NCI-H2196 treated with DMSO at 0.1 percent for 48 hours (cell line): ENCODE measurements around the gene MFAP1.
"Not testable (repeated sequence)": the region's sequence is repeated elsewhere in the genome, so short reads cannot be mapped to it uniquely, and the experiment has no call there.

ENCODE experiments used
- DNase-seq: peaks from one replicate; lab custom pipeline; 2025; ENCODE audit not compliant: unreplicated experiment; lab: John Stamatoyannopoulos, UW

The MFAP1 gene

DNA sequence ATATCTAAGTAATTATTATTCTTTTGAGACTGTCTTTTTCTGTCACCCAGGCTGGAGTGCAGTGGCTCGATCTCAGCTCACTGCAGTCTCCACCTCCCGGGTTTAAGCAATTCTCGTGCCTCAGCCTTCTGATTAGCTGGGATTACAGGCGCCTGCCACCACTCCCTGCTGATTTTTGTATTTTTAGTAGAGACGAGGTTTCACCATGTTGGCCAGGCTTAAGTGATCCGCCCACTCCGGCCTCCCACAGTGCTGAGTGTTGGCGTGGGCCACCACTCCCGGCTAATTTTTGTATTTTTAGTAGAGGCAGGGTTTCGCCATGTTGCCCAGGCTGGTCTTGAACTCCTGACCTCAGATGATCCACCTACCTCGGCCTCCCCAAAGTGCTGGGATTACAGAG, 815 bp upstream of the MFAP1 start:
- not testable (repeated sequence) for DNase-seq

DNA sequence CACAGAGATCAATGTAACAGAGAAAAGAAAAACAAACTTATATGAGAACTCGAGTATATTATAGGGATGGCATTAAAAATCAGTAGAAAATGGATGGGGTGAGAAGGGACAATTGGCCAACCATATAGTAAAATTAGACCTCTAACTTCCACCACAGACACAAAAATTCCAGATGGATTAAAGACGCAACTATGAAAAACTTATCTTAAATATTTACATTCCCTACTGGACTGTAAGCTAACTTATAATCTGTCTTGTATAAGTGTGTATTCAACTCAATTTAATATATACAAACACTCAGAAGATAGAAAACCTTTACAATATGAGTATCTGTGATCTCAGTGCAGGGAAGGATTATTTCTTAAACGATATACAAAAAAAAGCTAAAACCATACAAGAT, 3.0 kb downstream of the MFAP1 start:
- DNase-seq: no peak

DNA sequence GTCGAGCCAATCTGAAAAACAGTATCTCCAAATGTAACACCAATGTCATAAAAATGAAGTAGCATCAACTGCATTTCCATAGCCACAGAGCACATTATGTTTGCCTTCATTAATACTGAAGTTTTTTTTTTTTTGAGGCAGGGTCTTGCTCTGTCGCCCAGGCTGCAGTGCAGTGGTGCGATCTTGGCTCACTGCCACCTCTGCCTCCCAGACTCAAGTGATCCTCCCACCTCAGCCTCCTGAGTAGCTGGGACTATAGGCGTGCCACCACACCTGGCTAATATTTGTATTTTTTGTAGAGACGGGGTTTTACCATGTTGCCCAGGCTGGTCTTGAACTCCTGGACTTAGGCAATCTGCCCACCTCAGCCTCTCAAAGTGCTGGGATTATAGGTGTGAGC, 9.4 kb downstream of the MFAP1 start:
- DNase-seq: not testable (repeated sequence)

DNA sequence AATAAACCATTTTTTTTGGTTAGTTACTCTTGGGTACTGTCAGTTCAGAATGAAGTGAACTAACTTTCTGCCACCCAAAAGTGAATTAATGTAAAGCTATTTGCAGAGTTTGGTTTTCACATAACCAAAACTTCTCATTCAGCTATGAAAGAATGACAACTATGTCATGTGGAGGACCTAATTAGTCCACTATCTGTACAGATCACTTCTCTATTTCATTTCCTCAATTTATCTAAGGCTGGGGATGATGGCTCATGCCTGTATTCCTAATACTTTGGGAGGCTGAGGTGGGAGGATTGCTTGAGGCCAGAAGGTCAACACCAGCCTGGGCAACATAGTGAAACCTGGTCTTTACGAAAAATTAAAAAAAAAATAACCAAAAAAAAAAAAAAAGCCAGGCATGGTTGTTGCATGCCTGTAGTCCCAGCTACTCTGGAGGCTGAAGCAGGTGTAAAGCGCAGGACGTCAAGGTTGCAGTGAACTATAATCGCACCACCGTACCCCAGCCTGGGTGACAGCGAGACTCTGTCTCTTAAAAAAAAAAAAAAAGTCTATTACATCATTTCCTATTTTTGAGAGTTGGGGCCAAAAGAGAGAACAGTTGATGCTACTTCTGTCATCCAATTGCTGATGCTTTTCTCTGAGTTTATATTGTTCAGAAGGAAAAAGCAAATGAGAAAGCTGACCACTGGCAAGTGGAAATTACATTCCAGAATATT, 15.4 kb downstream of the MFAP1 start:
- no peak for DNase-seq

DNA sequence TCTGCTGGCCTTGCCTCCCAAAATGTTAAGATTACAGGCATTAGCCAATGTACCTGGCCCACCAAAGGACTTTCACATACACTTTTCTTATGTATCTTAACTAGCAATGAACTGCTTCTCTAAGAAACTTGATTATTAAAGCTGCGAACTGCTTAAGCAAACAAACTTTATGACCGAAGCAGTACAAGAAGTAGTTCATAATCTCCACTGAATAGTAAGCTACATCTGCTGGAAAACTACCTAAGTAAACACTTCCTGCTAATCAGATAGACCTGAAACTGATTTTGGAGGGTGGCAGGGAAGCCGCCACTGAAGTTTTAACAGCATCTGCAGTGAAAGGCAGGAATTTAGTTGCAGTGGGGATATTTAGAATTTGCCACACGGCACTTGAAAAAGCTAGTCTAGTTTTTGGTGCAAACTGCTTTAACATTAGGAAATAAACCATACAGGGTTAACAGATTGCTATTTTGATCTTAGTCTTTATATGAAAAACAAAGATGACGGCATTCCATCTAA, 16.0 kb downstream of the MFAP1 start:
- DNase-seq: no peak

DNA sequence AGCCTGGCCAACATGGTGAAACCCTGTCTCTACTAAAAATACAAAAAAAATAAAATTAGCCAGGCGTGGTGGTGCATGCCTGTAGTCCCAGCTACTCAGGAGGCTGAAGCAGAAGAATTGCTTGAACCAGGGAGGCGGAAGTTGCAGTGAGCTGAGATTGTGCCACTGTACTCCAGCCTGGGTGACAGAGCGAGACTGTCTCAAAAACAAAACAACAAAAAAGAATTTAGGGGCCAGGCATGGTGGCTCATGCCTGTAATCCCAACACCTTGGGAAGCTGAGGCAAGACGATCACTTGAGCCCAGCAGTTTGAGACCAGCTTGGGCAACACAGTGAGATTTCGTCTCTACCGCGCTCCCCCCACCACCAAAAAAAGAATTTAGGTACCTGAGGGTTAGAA, 21.8 kb downstream of the MFAP1 start:
- DNase-seq: not testable (repeated sequence)

DNA sequence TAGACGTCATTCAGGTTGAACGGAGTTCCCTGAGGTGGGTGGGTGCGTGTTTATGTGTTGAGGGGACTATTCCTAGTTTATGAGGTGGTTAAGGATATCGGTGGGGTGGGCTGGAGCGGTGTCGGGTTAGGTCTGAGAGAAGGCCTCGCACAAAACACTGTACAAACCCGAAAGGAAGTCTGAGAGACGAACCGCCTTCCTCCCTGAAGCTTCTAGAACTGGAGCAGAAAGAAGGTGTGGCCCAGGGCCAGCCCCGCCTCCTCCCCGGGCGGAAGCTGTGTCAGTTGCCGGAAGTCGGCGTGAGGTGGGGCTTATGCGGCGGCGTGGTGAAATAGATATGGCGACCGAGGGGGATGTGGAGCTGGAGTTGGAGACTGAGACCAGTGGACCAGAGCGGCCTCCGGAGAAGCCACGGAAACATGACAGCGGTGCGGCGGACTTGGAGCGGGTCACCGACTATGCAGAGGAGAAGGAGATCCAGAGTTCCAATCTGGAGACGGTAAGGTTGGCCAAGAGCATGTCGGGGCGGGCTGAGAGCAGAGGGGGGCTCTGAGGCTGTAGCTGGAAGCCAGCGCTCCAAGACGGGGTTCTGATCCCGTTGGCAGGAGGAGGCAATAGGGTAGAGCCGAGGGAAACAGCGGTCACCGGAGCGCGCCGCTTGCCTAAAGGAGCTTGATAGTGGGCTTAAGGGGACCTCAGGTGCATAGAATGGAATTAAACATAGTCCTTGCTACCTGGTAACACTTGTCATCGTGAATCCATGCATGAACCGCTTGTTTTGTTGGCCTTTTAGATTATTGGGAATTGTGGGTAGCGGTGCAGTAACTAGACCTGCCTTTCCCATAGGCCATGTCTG, 24.0 kb downstream of the MFAP1 start, which contains the start of gene HYPK:
TSS of gene HYPK (plus strand) at position 314 of the 856 bp plus-strand sequence. CDS start at position 338, 24 bp downstream.
- DNase-seq: peak; percentile 55

DNA sequence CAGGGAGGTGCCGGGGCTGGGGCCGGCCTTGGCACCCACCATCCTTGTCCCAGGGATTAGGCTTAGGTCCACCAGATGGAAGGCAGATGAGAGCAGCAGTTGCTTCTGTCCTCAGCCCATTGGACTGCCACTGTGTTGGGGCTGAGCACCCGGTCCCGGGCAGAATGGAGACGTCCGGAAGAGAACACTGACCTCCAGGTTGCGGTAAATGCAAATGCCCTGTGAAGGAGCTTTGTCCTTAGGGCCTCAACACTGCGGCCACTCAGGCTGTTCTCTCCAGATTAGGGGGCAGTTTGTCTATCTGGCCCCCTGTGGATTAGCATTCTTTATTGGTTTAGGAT, 24.6 kb downstream of the MFAP1 start, which contains the start of gene SERINC4:
TSS of gene SERINC4 (minus strand) at position 276 of the 341 bp plus-strand sequence. CDS start at position 42, 234 bp downstream.
- no peak for DNase-seq

DNA sequence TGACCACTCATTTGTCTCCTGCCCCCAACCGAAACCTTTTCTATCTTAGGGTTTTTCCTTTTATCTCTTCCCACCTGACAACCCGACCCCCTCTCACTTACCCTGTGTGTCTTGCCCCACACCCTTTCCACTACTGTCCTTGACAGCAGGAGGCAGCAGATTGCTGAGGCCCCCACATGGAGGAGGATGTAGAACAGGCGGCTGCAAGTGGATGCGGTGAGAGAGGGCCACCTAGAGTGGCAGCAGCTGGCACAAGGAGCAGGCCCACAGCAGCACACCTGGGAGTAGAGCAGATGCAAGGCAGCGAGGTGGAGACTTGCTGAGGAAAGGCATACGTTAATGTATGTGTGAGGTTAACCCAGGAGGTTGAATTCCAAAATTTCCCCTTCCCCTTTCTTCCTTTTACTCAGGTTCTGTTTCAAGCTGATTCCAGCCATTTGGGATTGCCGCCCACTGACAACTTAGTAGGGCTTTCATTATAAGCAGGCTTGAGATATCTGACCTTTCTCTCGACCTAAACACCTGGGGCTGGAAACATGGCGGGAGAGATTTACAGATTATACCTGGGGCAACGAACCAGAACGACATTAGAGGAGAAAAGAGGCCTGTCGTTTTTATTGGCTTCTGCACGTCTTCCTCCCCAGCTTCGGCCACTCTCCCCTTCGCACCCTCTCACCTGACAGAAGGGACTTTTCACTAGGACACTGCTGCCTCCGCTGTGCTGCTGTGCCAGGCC, 25.1 kb downstream of the MFAP1 start:
- no peak for DNase-seq

DNA sequence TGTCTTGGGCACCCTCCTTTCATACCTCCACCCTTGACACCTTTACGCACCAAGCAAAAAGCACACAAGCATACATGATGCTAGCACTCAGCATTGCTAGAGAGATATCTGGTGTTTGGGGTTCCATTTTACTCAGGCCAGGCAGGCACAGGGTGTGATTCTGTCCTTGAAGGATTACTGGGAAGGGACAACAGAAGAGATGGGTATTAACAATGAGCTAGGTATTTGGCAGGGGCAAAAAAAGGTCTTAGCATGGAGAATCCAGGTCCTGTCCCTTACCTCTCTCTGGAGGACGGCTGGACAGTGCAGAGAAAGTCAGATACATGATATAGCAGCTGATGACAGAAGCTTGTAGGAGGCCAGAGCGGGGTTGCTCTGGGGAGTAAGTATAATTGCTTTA, 27.9 kb downstream of the MFAP1 start:
- no peak for DNase-seq

DNA sequence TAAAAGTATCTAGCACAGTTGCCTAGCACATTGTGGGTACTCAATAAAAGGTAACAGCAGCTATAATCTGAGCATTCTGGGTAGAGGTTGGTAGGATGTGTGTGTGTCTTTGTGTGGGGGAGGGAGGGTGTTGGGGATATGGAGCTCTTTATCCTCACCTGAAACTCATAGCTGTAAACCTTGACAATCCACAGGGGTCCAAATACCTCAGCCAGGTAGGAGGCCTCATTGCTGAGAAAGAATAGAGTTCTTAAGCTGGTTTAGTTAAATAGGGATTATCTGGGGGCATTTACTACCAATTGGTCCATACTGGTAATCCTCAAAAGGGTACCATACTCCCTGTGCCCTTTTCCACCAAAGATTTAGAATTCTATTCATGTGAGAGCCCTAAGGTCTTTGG, 28.5 kb downstream of the MFAP1 start:
- no peak for DNase-seq

DNA sequence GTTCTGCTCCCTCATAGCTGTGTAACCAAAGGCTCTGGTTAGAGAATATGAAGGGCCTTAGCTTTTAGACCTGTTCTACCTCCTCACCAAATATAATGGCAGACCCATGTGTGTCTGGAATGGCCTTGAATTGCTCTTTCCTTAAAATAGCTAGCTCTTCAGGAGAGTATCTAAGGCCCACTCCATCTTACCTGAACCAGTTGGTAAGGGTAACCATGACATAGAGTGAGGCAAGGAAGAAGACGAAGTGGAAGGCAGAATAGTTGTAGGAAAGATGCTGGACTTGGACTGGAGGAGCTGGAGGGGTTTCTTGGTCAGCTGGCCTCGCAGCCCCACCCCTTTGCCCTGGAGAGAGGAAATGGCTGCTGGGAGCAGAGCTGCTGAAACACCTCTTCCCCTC, 29.3 kb downstream of the MFAP1 start:
- DNase-seq: no peak

DNA sequence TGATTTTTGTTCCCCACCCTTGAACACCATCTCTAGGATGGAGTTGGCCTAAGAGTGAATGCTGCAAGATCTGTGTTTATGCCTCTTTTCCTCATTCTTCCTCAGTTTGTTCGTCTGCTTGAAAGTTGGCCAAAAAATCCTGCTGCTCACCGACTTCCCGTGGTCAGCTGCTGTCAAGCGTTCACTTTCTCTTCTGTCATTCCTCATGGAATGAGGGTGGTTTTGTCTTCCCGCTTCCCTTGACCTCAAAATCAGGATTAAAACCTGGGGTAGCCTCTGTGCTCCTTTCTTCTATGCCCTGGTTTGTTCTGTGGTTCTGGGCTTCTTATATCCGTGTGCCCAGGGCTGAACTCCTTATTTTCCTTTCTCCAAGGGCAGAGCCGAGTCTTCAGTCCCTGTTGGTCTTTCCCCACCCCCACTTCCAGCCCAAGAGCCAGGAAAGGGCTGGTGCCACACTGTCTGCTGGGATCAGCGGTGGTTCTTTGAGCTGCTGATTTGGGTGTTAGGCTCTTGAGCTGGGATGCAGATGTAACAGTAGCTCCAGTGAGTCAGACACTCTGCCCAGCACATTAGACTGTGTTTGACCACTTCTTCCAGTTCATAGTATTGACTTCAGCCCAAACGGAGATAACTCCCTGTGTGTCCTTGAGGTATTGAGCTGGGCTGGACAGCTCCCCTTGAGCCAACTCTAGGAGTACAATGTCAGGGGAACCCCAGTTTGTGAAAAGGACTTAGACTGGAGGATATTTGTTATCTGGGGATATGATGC, 30.0 kb downstream of the MFAP1 start:
- no peak for DNase-seq

DNA sequence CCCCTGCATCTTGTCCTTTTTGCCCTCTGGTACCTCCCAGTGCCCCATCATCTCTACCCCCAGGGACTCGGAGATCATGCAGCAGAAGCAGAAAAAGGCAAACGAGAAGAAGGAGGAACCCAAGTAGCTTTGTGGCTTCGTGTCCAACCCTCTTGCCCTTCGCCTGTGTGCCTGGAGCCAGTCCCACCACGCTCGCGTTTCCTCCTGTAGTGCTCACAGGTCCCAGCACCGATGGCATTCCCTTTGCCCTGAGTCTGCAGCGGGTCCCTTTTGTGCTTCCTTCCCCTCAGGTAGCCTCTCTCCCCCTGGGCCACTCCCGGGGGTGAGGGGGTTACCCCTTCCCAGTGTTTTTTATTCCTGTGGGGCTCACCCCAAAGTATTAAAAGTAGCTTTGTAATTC, 30.8 kb downstream of the MFAP1 start:
- no peak for DNase-seq

DNA sequence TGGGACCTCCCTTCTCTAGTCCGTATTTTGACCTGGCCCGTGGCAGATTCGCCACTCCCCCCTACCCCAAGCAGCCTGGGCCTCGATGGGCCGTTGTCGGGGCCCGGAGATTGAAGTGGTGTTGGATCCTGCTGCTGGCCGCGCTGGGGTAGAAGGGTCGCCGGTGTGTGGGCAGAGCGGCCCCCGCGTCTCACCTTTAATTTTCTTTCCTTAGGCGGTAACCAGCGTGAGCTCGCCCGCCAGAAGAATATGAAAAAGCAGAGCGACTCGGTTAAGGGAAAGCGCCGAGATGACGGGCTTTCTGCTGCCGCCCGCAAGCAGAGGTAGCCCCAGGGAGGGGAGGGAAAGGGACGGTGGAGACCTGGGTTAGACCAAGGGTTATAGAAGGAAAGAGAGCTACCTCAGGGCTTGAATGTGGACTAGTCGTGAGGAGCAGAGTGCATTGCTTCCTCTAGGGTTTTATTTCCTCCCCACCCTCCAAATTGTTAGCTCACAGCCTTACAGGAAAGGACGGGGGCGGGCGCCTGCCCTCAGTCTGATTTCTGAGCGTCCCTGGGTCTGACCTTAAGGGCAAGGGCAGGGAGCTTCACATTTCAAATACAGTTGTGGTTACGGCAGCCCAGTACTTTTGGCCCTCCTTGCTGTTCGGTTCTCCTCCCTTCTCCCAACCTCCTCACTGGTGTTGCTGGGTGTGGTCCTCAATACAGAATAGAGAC, 31.6 kb downstream of the MFAP1 start:
- DNase-seq: no peak

DNA sequence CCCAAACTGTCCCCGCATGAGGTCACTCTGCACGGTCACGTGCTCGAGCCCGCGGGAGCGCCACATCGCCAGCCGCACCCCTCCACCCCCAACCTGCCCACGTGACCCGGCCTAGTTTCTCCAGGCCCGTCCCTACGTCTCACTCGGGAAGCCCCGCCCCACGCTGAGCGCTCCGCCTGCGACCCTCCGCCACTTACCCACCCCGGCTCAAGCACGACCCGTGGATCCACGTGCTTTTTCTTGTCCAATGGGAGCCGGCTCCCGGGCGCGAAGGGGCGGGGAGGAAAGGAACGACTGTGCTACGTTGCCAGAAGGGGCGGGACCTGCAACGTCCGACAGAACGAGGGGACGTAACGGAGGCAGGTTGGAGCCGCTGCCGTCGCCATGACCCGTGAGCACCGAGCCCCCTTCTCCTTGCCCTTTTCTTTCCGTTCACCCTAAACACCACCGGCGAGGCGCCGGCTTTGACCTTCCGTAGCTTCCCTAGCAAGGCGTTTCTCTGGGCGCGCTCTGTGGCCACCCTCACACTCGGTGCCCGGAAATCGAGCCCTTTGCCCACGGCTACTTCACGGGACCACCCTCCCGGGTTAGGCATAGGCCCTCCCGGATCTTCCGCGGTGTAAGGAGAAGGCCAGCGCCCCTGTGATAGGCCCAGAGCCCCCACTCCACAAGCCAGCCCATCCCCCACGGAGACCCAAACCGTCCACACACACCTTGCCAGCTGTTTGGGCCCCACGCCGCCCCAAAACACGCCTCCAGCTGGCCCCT, 32.3 kb downstream of the MFAP1 start, which contains the start of gene SERF2:
TSS of gene SERF2 (plus strand) at position 328 of the 768 bp plus-strand sequence. CDS start at position 385, 57 bp downstream.
- DNase-seq: peak; percentile 81

DNA sequence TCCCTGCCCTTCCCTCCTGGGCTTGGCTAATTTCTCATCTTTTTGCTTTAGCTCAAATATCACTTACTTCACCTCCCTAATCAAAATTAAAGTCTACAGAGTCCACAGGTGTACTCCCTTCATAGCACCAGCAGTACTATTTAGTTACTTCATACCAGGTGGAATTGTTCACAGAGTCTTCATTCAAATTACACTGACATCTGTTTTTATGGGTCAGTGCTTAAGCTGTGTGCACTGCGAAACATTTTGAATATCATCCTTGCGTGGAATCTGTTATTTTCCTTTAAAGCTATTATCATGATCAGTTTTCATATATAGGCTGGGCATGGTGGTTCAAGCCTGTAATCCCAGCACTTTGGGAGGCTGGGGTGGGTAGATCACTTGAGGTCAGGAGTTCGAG, 35.1 kb downstream of the MFAP1 start:
- DNase-seq: no peak

DNA sequence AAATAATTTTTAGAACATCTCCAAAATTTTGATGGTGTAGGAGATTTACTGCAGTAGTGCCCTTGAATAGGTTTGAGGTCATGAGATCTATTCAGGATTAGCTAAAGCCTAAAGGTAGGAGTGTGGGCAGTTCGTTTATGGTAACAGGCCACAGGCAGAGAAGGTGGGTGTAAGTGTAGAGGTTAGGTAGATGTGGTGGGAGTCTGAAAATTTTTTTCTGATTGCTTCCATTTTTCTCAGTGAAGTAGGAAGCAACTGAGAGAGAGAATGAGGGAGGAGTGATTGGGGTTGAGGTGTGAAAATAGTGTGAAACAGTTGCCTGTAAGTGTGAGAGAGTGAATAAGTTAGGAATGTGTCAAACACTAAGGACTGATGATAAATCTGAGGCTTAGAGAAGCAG, 45.5 kb downstream of the MFAP1 start:
- DNase-seq: no peak

DNA sequence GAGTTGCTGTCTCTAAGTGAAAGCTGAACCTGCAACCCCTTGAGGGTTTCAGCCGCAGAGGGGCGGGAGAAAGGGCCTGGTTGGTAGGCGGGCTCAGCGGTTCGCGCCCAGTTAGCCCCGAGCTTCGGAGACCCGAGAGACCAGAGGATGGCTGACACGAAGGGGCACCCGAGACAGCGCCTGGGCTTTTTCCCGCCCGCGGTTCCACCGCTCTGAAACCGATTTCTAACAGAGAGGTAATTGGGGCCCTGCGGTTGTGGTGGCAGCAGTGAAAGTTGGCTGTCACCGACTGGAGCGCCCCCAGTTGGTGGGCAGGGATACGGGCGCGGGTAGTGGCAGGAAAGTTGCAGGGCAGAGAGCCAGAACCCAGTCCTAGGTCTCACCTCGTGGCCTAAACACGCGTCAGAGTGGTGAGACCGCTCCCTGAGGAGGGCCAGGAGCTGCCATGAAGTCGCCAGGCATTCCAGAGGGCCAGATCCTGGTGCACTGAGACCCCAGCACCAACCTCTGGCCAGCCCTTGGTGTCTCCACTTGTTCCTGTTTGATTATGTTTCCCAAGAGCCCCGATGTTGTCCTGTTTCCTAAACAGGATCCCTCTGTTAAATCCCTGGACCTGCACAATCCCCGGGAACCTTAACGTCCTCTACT, 47.1 kb downstream of the MFAP1 start:
- DNase-seq: peak; percentile 60
